Stimulated activated CD4-positive, alpha-beta T cell treated with anti-CD3 and anti-CD28 coated beads, Interleukin-4, amount 100 ng/mL, for 4 hours (primary cell): Measurements from ENCODE around the gene ADORA2B.
"Not testable (repeated sequence)": the region's sequence is repeated elsewhere in the genome, so short reads cannot be mapped to it uniquely, and the experiment has no call there.

ENCODE experiments used
- DNase-seq, 2 experiments: peaks; one replicate each; pipeline ENCODE4 v3.0.0-alpha.2; 2020

The ADORA2B gene

GRCh38 chr17:15944759-15945526 lies at the start of gene ADORA2B:
ADORA2B (plus strand) TSS chr17:15945130; CDS start chr17:15945249, 119 bp downstream.
- peak; percentile 34 to 56 for DNase-seq

GRCh38 chr17:15896277-15896676 lies 48.7 kb upstream of the ADORA2B start:
- no peak for DNase-seq

GRCh38 chr17:15896834-15897233 lies 48.1 kb upstream of the ADORA2B start:
- DNase-seq: no peak

GRCh38 chr17:15899596-15899995 lies 45.3 kb upstream of the ADORA2B start:
- DNase-seq: not testable (repeated sequence)

- DNase-seq: no peak
Measured at GRCh38 chr17:15900871-15901270, 44.1 kb upstream of the ADORA2B start.

- DNase-seq: not testable (repeated sequence)
Measured at GRCh38 chr17:15905236-15905635, 39.7 kb upstream of the ADORA2B start.

- DNase-seq: no peak
Measured at GRCh38 chr17:15907290-15907689, 37.6 kb upstream of the ADORA2B start.

- no peak for DNase-seq
Measured at GRCh38 chr17:15908378-15908777, 36.6 kb upstream of the ADORA2B start.

GRCh38 chr17:15909481-15909991 lies 35.4 kb upstream of the ADORA2B start:
- DNase-seq: no peak

- no peak for DNase-seq
Measured at GRCh38 chr17:15910791-15911190, 34.1 kb upstream of the ADORA2B start.

- DNase-seq: not testable (repeated sequence)
Measured at GRCh38 chr17:15911701-15912100, 33.2 kb upstream of the ADORA2B start.

GRCh38 chr17:15912416-15912955 lies 32.4 kb upstream of the ADORA2B start:
- DNase-seq: no peak

GRCh38 chr17:15913826-15914225 lies 31.1 kb upstream of the ADORA2B start:
- no peak for DNase-seq

GRCh38 chr17:15914400-15915170 lies 30.3 kb upstream of the ADORA2B start:
- no peak for DNase-seq

GRCh38 chr17:15915961-15916360 lies 29.0 kb upstream of the ADORA2B start:
- DNase-seq: no peak

GRCh38 chr17:15917021-15917437 lies 27.9 kb upstream of the ADORA2B start:
- DNase-seq: no peak

- no peak for DNase-seq
Measured at GRCh38 chr17:15917438-15918027, 27.4 kb upstream of the ADORA2B start.

GRCh38 chr17:15918261-15918660 lies 26.7 kb upstream of the ADORA2B start:
- no peak for DNase-seq

- DNase-seq: no peak
Measured at GRCh38 chr17:15918661-15919259, 26.2 kb upstream of the ADORA2B start.

GRCh38 chr17:15919466-15919865 lies 25.5 kb upstream of the ADORA2B start:
- no peak for DNase-seq

GRCh38 chr17:15920758-15921239 lies 24.1 kb upstream of the ADORA2B start:
- no peak for DNase-seq

GRCh38 chr17:15921640-15922039 lies 23.3 kb upstream of the ADORA2B start:
- no peak for DNase-seq

GRCh38 chr17:15922586-15922985 lies 22.3 kb upstream of the ADORA2B start:
- DNase-seq: no peak
